Tibial artery (tissue), 4 donors: Measurements from ENCODE around the gene STMN3.
A peak's percentile ranks its signal among the peaks of the same experiment; 100 is the strongest.
"Not testable (repeated sequence)": the region's sequence is repeated elsewhere in the genome, so short reads cannot be mapped to it uniquely, and the experiment has no call there.

Experiments used
- DNase-seq, 2 donors: peaks; one replicate each; pipeline ENCODE4 v3.0.0-alpha.2; 2019
- H3K27ac ChIP-seq, 2 donors: fragments of 200-600 bp; sonication (generic) in 1 of 2; 1 replicate in 1 of 2; 2 replicates in 1 of 2; pipeline ENCODE4 v1.5.1; 2018 to 2019; ENCODE audit warnings: mild to moderate bottlenecking in 1 of 2
- H3K27me3 ChIP-seq, 2 donors: fragments of 200-600 bp; sonication (generic) in 1 of 2; one replicate each; pipeline versions ENCODE4 v1.5.1 to v1.6.0; 2016 to 2019
- H3K36me3 ChIP-seq, 3 donors: fragments of 200-600 bp; sonication (generic) in 2 of 3; one replicate each; pipeline ENCODE4 v1.5.1; 2016 to 2019; ENCODE audit warnings: mild to moderate bottlenecking in 2 of 3
- H3K4me1 ChIP-seq, 4 donors: fragments of 200-600 bp; sonication (generic) in 2 of 4; 1 replicate in 3 of 4; 2 replicates in 1 of 4; pipeline ENCODE4 v1.5.1; 2016 to 2019
- H3K4me3 ChIP-seq, 2 donors: fragments of 200-600 bp; sonication (generic) in 1 of 2; 1 replicate in 1 of 2; 2 replicates in 1 of 2; pipeline ENCODE4 v1.5.1; 2018 to 2019; ENCODE audit warnings: mild to moderate bottlenecking in 2 of 2
- H3K9me3 ChIP-seq, 3 donors: fragments of 200-600 bp; sonication (generic) in 1 of 3; one replicate each; pipeline ENCODE4 v1.5.1; 2016 to 2019
- intact Hi-C: fragments of 100-400 bp; cut with DNase I; formaldehyde crosslinking; loops from one replicate; pipeline ENCODE4 v1.15.0; 2023; ENCODE audit warnings: low total_unique reads
- TF ChIP-seq, protein P1 (sequence below), 2 experiments: fragments of 200-600 bp in 1 of 2; fragments of 450-650 bp in 1 of 2; IDR thresholded peaks; one replicate each; pipeline ENCODE4 v1.5.1; 2017 to 2019; ENCODE audit warnings: antibody characterized with exemption in 2 of 2, mild to moderate bottlenecking in 1 of 2, moderate library complexity in 1 of 2

STMN3 gene

DNA sequence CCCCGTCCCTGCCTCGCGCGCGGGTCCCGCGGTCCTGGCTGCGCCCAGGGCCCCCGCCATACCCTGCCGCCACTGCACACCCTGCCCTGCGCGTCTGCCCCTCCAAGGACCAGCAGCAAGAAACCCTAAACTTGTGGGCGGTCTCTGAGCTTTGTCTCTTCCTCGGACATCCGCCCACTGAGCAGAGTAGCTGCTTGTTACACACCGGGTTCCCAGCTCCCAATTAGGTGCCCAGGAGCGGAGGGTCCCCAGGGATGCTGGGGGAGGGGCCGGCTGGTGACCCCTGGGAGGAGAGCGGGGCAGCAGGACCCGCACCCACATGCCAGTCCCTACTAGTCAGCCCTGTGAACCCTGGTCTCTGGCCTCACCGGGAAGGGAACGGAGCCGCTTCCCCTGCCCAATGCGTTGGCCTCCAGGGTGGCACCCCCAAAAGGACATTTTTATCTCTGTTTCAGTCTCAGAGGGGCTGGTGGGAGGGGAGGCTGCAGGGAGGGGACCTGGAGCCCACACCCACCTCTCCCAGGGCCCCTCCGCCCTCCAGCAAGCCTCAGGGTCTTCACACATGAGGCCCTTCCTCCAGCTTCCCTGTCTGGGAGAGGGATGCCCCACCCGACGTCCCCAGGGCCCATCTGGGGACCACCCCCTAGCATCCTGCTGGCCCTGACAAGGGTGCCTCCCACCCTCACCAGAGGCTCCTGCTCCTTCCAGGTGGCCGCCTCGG lies 10.5 kb downstream of the STMN3 start:
- TF ChIP-seq, protein P1, sequence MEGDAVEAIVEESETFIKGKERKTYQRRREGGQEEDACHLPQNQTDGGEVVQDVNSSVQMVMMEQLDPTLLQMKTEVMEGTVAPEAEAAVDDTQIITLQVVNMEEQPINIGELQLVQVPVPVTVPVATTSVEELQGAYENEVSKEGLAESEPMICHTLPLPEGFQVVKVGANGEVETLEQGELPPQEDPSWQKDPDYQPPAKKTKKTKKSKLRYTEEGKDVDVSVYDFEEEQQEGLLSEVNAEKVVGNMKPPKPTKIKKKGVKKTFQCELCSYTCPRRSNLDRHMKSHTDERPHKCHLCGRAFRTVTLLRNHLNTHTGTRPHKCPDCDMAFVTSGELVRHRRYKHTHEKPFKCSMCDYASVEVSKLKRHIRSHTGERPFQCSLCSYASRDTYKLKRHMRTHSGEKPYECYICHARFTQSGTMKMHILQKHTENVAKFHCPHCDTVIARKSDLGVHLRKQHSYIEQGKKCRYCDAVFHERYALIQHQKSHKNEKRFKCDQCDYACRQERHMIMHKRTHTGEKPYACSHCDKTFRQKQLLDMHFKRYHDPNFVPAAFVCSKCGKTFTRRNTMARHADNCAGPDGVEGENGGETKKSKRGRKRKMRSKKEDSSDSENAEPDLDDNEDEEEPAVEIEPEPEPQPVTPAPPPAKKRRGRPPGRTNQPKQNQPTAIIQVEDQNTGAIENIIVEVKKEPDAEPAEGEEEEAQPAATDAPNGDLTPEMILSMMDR (IDR thresholded peaks at IDR 0.05), result no peak
- Histone ChIP-seq H3K27me3 (peaks cover 0 to 4% of the 10 kb centered on the region in 2 donors), H3K4me1 (peaks cover 0 to 14% (median 9%) of the 10 kb centered on the region in 4 donors), H3K27ac (peak overlapping the region in 1 of 2 donors; percentile 13), H3K9me3 (no peaks in the 10 kb centered on the region), H3K4me3 (peak overlapping the region; percentile 49 to 70), H3K36me3 (no peaks in the 10 kb centered on the region)
- DNase-seq, result no peak
- intact Hi-C loops, result loop anchor here (5.0 kb wide), 1 partner anchor 120 kb away; the partner anchor contains the start of gene PPDPF

DNA sequence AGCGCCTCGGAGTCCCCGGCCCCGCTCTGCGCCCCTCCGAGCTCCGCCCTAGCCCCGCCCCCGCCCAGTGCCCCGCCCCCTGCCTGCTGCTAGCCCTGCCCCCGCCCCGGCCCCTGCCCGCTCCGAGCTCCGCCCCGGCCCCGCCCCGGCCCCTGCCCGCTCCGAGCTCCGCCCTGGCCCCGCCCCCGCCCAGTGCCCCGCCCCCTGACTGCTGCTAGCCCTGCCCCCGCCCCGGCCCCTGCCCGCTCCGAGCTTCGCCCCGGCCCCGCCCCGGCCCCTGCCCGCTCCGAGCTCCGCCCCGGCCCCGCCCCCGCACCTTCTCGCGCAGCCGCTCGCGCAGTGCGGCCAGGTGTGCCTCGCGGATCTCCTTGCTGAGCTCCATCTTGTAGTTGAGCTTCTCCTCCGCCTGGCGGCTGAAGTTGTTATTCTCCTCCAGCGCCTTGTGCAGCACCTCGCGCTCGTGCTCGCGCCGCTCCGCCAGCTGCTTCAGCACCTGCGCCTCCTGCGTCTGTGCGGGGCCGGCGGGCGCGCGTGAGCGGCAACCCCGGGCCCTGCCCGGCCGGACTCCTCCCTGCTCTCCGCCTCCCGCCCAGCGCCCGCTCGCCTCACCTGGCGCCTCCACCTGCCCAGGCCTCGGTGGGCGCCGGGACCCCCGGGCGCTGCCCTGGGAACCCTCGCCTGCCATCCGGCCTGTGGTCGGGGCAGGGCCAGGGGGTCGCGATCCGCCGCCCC lies 11.3 kb downstream of the STMN3 start:
- Histone ChIP-seq H3K4me3 (peak overlapping the region; percentile 49 to 70), H3K36me3 (no peaks in the 10 kb centered on the region), H3K9me3 (no peaks in the 10 kb centered on the region), H3K27me3 (peaks cover 0 to 4% of the 10 kb centered on the region in 2 donors), H3K27ac (peak overlapping the region; percentile 61 to 73), H3K4me1 (peaks cover 0 to 14% (median 9%) of the 10 kb centered on the region in 4 donors)
- TF ChIP-seq, protein P1 (IDR thresholded peaks at IDR 0.05), result peak; percentile 28 to 53
- DNase-seq, result peak; percentile 79 to 91
- intact Hi-C loops, result loop anchor here (5.0 kb wide), 1 partner anchor 120 kb away; the partner anchor contains the start of gene PPDPF

DNA sequence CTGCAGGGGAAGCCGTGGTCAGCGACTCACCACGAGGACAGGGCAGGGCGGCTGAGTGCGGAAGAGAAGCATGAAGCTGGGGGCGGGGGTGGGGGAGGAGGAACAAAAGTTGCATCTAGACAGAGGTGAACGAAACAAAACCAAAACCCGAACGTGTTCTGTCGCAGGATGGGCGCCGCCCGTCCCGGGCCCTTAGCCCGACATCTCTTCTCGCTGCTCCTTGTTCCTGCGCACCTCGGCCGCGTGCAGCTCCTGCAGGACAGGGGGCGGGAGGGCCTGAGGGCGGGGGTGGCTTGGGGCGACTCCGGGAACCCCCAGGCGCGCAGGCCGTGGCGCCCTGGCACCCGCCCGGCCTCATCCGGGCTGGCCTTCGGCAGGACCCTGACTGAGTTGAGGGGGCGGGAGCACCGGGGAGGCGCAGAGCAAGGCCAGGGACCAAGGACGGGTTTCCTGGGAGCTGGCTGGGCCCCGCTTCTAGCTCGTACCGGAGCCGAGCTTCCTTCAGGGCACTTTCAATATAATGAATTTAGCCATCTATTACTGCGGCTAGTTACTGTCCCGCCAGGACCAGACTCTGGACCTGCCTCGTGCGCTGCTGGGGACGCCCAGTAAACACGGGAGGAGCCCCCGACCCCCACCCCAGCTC lies 12.0 kb downstream of the STMN3 start:
- H3K36me3 ChIP-seq, result no peaks in the 10 kb centered on the region
- H3K27ac ChIP-seq, result peak overlapping the region; percentile 61 to 73
- peaks cover 0 to 4% of the 10 kb centered on the region in 2 donors for H3K27me3 ChIP-seq
- H3K4me1 ChIP-seq, result peaks cover 0 to 14% (median 9%) of the 10 kb centered on the region in 4 donors
- no peaks in the 10 kb centered on the region for H3K9me3 ChIP-seq
- TF ChIP-seq, protein P1 (IDR thresholded peaks at IDR 0.05), result no peak
- intact Hi-C loops, result loop anchor here (5.0 kb wide), 1 partner anchor 119 kb away; the partner anchor contains the start of gene PPDPF
- H3K4me3 ChIP-seq, result peak overlapping the region; percentile 49 to 70
- DNase-seq, result peak in 1 of 2 donors; percentile 72

DNA sequence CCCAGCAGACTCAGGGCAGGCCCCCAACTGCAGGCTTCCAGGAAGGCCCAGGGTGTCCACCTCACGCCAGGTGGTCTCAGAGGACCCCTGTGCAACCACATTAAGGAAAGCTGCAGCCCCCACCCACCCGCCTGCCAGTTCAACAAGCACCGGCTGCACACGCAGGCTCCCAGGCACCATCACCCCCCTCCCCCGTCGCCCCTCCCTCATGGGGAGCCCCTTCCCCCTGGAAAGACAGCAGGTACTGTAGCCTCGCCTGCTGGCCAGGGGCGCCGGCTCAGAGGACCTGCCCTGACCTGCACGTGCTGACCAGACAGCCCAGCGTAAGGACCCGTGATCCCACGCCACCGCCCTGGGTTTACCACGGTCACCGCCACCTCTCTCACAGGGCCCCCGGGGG lies 12.5 kb downstream of the STMN3 start:
- H3K36me3 ChIP-seq, H3K27me3 ChIP-seq, H3K27ac ChIP-seq, H3K9me3 ChIP-seq: not testable (repeated sequence)
- Histone ChIP-seq H3K4me1 (peaks cover 0 to 14% (median 9%) of the 10 kb centered on the region in 4 donors), H3K4me3 (peak overlapping the region; percentile 49 to 70)
- peak in 1 of 2 donors; percentile 63 for DNase-seq
- intact Hi-C loops, result loop anchor here (5.0 kb wide), 1 partner anchor 118 kb away; the partner anchor contains the start of gene PPDPF

DNA sequence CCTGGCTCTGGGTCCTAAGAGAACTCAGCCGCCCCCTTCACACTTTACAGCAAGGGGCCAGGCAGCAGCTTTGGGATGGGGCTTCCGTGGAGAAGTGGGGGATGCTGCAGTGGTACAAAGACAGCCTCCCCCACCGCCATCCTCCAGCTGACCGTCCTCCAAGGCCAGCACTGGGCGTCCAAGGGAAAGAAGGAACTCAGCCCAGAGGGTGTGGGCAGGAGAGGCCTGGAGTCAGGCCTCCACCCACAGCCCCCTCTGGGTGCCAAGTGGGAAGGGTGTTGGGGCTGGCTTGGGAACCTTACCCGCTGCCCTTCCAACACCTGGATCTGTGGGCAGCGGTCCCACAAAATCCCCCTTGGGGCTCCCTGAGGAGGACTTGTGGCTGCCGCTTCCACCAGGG lies 13.1 kb downstream of the STMN3 start:
- DNase-seq, result no peak
- H3K27ac ChIP-seq, result no peak overlapping the region
- no peaks in the 10 kb centered on the region for H3K36me3 ChIP-seq
- H3K9me3 ChIP-seq, result no peaks in the 10 kb centered on the region
- H3K4me1 ChIP-seq, result peaks cover 0 to 14% (median 9%) of the 10 kb centered on the region in 4 donors
- TF ChIP-seq, protein P1 (IDR thresholded peaks at IDR 0.05), result no peak
- peaks cover 0 to 4% of the 10 kb centered on the region in 2 donors for H3K27me3 ChIP-seq
- peak overlapping the region; percentile 49 to 70 for H3K4me3 ChIP-seq
- intact Hi-C loops, result loop anchor here (5.0 kb wide), 1 partner anchor 118 kb away; the partner anchor contains the start of gene PPDPF
